ENCODE measurements around the gene NALF2.

DNA sequence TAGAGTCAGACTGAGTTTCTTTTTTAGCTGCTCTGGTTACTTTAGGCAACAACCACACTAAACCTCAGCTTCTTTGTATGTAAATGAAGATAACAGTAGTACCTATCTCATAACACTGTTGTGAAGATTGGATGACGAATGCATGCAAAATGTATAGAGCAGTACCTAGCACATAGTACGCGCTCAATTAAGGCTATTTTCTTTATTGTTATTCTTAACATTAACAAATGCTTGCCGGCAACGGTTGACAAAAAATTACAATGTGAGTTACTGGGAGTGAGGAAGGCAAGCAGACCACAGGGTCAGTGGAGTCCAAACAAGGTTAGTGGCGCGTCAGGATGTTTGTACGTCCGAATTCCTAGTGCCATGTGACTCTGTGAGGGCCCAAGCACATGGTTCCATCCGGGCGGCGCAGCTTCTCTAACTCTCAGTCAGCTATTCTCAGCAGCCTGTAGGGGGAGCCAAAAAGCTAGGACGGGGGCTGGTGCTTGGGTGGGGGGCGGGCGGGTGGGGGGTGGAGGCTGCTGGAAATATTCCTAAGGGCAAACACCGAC lies 821 bp upstream of the NALF2 start:
- TF ChIP-seq, protein P1, sequence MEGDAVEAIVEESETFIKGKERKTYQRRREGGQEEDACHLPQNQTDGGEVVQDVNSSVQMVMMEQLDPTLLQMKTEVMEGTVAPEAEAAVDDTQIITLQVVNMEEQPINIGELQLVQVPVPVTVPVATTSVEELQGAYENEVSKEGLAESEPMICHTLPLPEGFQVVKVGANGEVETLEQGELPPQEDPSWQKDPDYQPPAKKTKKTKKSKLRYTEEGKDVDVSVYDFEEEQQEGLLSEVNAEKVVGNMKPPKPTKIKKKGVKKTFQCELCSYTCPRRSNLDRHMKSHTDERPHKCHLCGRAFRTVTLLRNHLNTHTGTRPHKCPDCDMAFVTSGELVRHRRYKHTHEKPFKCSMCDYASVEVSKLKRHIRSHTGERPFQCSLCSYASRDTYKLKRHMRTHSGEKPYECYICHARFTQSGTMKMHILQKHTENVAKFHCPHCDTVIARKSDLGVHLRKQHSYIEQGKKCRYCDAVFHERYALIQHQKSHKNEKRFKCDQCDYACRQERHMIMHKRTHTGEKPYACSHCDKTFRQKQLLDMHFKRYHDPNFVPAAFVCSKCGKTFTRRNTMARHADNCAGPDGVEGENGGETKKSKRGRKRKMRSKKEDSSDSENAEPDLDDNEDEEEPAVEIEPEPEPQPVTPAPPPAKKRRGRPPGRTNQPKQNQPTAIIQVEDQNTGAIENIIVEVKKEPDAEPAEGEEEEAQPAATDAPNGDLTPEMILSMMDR (IDR thresholded peaks at IDR 0.05; ENCODE audit: insufficient read depth, low read length) = no peak
- no peak for TF ChIP-seq REST (IDR thresholded peaks at IDR 0.05; ENCODE audit: insufficient replicate concordance, low read depth)
